ENCODE results near the gene DNAH1. TPM values are rescaled to one million over a fixed set of nuclear protein-coding genes. Genes with fewer than 3 reads are reported as not detected.

DNAH1 gene
- total RNA-seq, 1 experiment from 2014 or later = 5.9 TPM

DNA sequence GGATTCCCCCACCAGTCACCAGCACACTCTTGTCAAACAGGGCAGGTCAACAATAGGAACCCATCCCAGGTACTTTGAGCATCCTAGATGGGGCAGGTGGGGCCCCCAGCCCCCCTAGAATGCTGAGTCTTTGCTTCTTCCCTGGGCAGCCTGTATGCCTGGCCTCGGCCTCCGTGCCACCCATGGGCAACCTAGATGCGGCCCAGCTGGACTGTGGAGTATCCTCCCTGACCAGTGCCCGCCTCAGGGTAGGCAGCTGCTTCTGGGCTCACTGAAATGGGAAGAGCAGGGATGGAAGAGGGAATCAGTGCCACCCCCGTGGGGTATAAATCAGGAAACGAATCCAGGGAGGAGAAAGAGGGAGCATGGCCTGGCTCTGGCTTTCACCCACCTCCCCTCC is 10.9 kb downstream of the DNAH1 start:
- Histone ChIP-seq H3K4me2 (no peak overlapping the region), H4K20me1 (ENCODE audit: insufficient read depth) (no peaks in the 10 kb centered on the region), H3K27me3 (ENCODE audit: insufficient read depth, low read depth) (no peaks in the 10 kb centered on the region), H3K9me3 (ENCODE audit: insufficient read depth, low read depth) (no peaks in the 10 kb centered on the region), H3F3A (ENCODE audit: insufficient read depth, low read depth) (no peaks in the 10 kb centered on the region), H3K27ac (no peak overlapping the region), H3K36me3 (ENCODE audit: low read depth) (no peaks in the 10 kb centered on the region), H2AFZ (no peak overlapping the region), H3K4me3 (no peak overlapping the region), H3K4me1 (replicated peaks; ENCODE audit: insufficient read depth) (no peaks in the 10 kb centered on the region), H3K79me2 (ENCODE audit: low read depth) (no peaks in the 10 kb centered on the region), H3K9me2 (ENCODE audit: insufficient read depth) (no peaks in the 10 kb centered on the region)
- intact Hi-C loops (cut with micrococcal nuclease; ENCODE audit: unreplicated experiment) = no loop called here
- no peak for DNase-seq
- no TSS peak for BruUV-seq (replicated peaks)
- TF ChIP-seq EZH2 (IDR thresholded peaks at IDR 0.05; ENCODE audit: low read depth) (no peak), CTCF (conservative IDR thresholded peaks at IDR 0.05) (no peak)
- ChIA-PET POLR2A (ENCODE audit: unreplicated experiment) (no interaction called here), CTCF (no interaction called here)

DNA sequence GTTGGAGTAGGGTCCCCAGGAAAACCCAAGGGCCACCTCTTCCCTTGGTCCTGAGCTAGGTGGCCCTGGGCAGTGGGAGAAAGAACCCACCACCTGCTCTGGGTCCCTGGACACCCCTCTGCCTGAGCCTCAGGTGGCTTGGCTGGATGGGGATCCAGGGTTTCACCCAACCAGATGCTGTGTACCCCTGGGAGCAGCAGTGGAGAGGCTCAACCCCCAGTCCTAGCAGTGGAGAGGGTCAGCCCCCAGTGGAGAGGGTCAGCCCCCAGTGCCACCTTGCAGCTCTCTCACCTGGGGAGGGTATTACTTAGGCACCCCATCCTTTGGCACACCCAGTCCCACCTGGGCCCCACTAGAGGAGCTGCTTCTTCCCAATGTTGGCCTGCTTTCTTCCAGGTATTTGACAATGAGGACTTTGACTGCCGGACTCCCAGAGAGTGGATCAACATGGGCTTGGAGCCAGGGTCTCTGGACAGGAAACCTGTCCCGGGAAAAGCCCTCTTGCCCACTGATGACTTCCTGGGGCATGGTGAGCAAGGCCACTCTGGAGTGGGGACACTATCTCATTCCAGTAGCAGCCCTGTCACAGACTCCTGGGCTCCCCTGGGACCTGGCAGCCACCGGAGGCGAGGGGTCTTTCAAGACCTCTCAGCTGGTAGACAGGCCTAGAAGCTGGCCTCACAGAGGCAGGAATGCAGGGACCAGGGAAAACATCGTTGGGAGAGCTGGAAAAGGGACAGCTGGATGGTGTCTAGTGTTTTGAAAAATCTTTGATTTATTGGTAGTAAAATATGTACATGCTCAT is 11.6 kb downstream of the DNAH1 start:
- ChIA-PET POLR2A (ENCODE audit: unreplicated experiment) (no interaction called here), CTCF (no interaction called here)
- no peak for TF ChIP-seq EZH2 (IDR thresholded peaks at IDR 0.05; ENCODE audit: low read depth)
- TF ChIP-seq CTCF (conservative IDR thresholded peaks at IDR 0.05) = no peak
- H3K79me2 ChIP-seq (ENCODE audit: low read depth) = no peaks in the 10 kb centered on the region
- no TSS peak for BruUV-seq (replicated peaks)
- H3K36me3 ChIP-seq (ENCODE audit: low read depth) = no peaks in the 10 kb centered on the region
- no peaks in the 10 kb centered on the region for H3F3A ChIP-seq (ENCODE audit: insufficient read depth, low read depth)
- no peak for DNase-seq
- no peaks in the 10 kb centered on the region for H3K4me1 ChIP-seq (replicated peaks; ENCODE audit: insufficient read depth)
- intact Hi-C loops (cut with micrococcal nuclease; ENCODE audit: unreplicated experiment) = no loop called here
- no peak overlapping the region for H2AFZ ChIP-seq
- H3K9me2 ChIP-seq (ENCODE audit: insufficient read depth) = no peaks in the 10 kb centered on the region
- H3K4me3 ChIP-seq = no peak overlapping the region
- H3K27me3 ChIP-seq (ENCODE audit: insufficient read depth, low read depth) = no peaks in the 10 kb centered on the region
- no peak overlapping the region for H3K27ac ChIP-seq
- no peak overlapping the region for H3K4me2 ChIP-seq
- no peaks in the 10 kb centered on the region for H4K20me1 ChIP-seq (ENCODE audit: insufficient read depth)
- H3K9me3 ChIP-seq (ENCODE audit: insufficient read depth, low read depth) = no peaks in the 10 kb centered on the region

- H3F3A ChIP-seq (ENCODE audit: insufficient read depth, low read depth) = peaks cover 6% of the 10 kb centered on the region; the same call in 1 of the 2 replicates
- H4K20me1 ChIP-seq (ENCODE audit: insufficient read depth) = no peaks in the 10 kb centered on the region
- H3K9me2 ChIP-seq (ENCODE audit: insufficient read depth) = no peaks in the 10 kb centered on the region
- H3K27ac ChIP-seq = no peak overlapping the region
- H3K4me2 ChIP-seq = no peak overlapping the region
- no peaks in the 10 kb centered on the region for H3K27me3 ChIP-seq (ENCODE audit: insufficient read depth, low read depth)
- H3K4me1 ChIP-seq (replicated peaks; ENCODE audit: insufficient read depth) = peaks cover 4% of the 10 kb centered on the region
- no TSS peak for BruUV-seq (replicated peaks)
- no peak for TF ChIP-seq EZH2 (IDR thresholded peaks at IDR 0.05; ENCODE audit: low read depth)
- no peak for TF ChIP-seq CTCF (conservative IDR thresholded peaks at IDR 0.05)
- intact Hi-C loops (cut with micrococcal nuclease; ENCODE audit: unreplicated experiment) = no loop called here
- no peaks in the 10 kb centered on the region for H3K79me2 ChIP-seq (ENCODE audit: low read depth)
- H2AFZ ChIP-seq = no peak overlapping the region
- ChIA-PET POLR2A (ENCODE audit: unreplicated experiment) (no interaction called here), CTCF (no interaction called here)
- no peaks in the 10 kb centered on the region for H3K9me3 ChIP-seq (ENCODE audit: insufficient read depth, low read depth)
- no peaks in the 10 kb centered on the region for H3K36me3 ChIP-seq (ENCODE audit: low read depth)
- DNase-seq = no peak
- H3K4me3 ChIP-seq = no peak overlapping the region
These were observed 12.5 kb downstream of the DNAH1 start for GRCh38 chr3:52328536-52329080.

Data from PC-9 (cell line).